Neuronal stem cell (in vitro differentiated cells): ENCODE measurements around the gene PLXNA4.
A peak's percentile ranks its signal among the peaks of the same experiment; 100 is the strongest.

Experiments
- DNase-seq: peaks from one replicate; pipeline ENCODE4 v3.0.0-alpha.2; 2013; ENCODE audit warnings: low spot score
- H2AFZ ChIP-seq: one replicate; pipeline ENCODE4 v1.6.1; 2013; ENCODE audit warnings: mild to moderate bottlenecking, low read length, inconsistent platforms
- H2AK5ac ChIP-seq: 2 replicates; pipeline ENCODE4 v1.6.1; 2013; ENCODE audit warnings: low read depth, mild to moderate bottlenecking, inconsistent platforms, low read length, moderate library complexity, mixed read lengths
- H2BK120ac ChIP-seq: 2 replicates; pipeline ENCODE4 v1.6.1; 2013; ENCODE audit warnings: low read depth, mild to moderate bottlenecking, inconsistent platforms, low read length, moderate library complexity, mixed read lengths
- H2BK12ac ChIP-seq: one replicate; pipeline ENCODE4 v1.6.1; 2013; ENCODE audit warnings: low read length, inconsistent platforms
- H2BK15ac ChIP-seq: 2 replicates; pipeline ENCODE4 v1.6.1; 2013; ENCODE audit warnings: mild to moderate bottlenecking, low read length, inconsistent platforms, mixed read lengths
- H2BK5ac ChIP-seq: one replicate; pipeline ENCODE4 v1.6.1; 2013; ENCODE audit warnings: inconsistent platforms, mild to moderate bottlenecking, low read length, moderate library complexity
- H3K14ac ChIP-seq: one replicate; pipeline ENCODE4 v1.6.1; 2013; ENCODE audit warnings: low read length, inconsistent platforms
- H3K18ac ChIP-seq: 2 replicates; pipeline ENCODE4 v1.6.1; 2013; ENCODE audit warnings: low read length, inconsistent platforms
- H3K23ac ChIP-seq: 2 replicates; pipeline ENCODE4 v1.6.1; 2013; ENCODE audit warnings: low read depth, mild to moderate bottlenecking, mixed read lengths, low read length, inconsistent platforms; ENCODE audit not compliant: poor library complexity
- H3K27ac ChIP-seq: replicated peaks from 3 replicates; pipeline ENCODE4 v1.5.1; 2013; ENCODE audit warnings: low read length, inconsistent platforms
- H3K27me3 ChIP-seq, 3 experiments: 2 replicates each; pipeline ENCODE4 v1.6.1; 2013; ENCODE audit warnings: low read length in 3 of 3, mild to moderate bottlenecking in 2 of 3, inconsistent platforms in 1 of 3, low read depth in 1 of 3, mixed read lengths in 1 of 3, moderate library complexity in 1 of 3; ENCODE audit not compliant: control insufficient read depth in 3 of 3, insufficient read depth in 3 of 3
- H3K36me3 ChIP-seq, 2 donors: replicated peaks in 1 of 2; 2 replicates each; pipeline ENCODE4 v1.6.1; 2013; ENCODE audit warnings: low read length in 2 of 2; ENCODE audit not compliant: control insufficient read depth in 2 of 2, insufficient read depth in 2 of 2
- H3K4ac ChIP-seq: 2 replicates; pipeline ENCODE4 v1.6.1; 2013; ENCODE audit warnings: inconsistent platforms, mild to moderate bottlenecking, low read length, moderate library complexity
- H3K4me1 ChIP-seq, 2 donors: 1 replicate in 1 of 2; 2 replicates in 1 of 2; pipeline ENCODE4 v1.6.1; 2013; ENCODE audit warnings: low read length in 2 of 2, low read depth in 1 of 2; ENCODE audit not compliant: control insufficient read depth in 2 of 2, insufficient read depth in 1 of 2
- H3K4me2 ChIP-seq: one replicate; pipeline ENCODE4 v1.6.1; 2013; ENCODE audit warnings: mild to moderate bottlenecking, low read length, inconsistent platforms; ENCODE audit not compliant: insufficient read depth, poor library complexity, severe bottlenecking
- H3K4me3 ChIP-seq, 2 donors: 2 replicates each; pipeline ENCODE4 v1.5.1; 2013; ENCODE audit warnings: low read length in 2 of 2, mild to moderate bottlenecking in 2 of 2, inconsistent platforms in 1 of 2, moderate library complexity in 1 of 2
- H3K79me1 ChIP-seq: one replicate; pipeline ENCODE4 v1.6.1; 2013; ENCODE audit warnings: low read depth, mild to moderate bottlenecking, inconsistent platforms, low read length, moderate library complexity
- H3K9ac ChIP-seq: one replicate; pipeline ENCODE4 v1.6.1; 2013; ENCODE audit warnings: mild to moderate bottlenecking, low read depth, low read length, inconsistent platforms; ENCODE audit not compliant: poor library complexity
- H3K9me3 ChIP-seq, 2 donors: replicated peaks in 1 of 2; 2 replicates each; pipeline versions ENCODE3 to v1.6.1; 2013; ENCODE audit warnings: low read length in 2 of 2, mild to moderate bottlenecking in 2 of 2, inconsistent platforms in 1 of 2, low read depth in 1 of 2, mixed read lengths in 1 of 2, moderate library complexity in 1 of 2; ENCODE audit not compliant: control insufficient read depth in 2 of 2, insufficient read depth in 1 of 2
- H4K8ac ChIP-seq: one replicate; pipeline ENCODE4 v1.6.1; 2013; ENCODE audit warnings: low read depth, mild to moderate bottlenecking, inconsistent platforms, low read length, moderate library complexity
- H4K91ac ChIP-seq: one replicate; pipeline ENCODE4 v1.6.1; 2013; ENCODE audit warnings: low read length, low read depth, mild to moderate bottlenecking, inconsistent platforms; ENCODE audit not compliant: poor library complexity
- WGBS, 2 donors: extraction: QIAGEN DNeasy Blood & Tissue Kit; methylation state at CpG; one replicate each; pipeline ENCODE4 v1.1.7; 2013; ENCODE audit warnings: missing lambda C conversion rate in 2 of 2, mixed read lengths in 1 of 2; ENCODE audit not compliant: insufficient read length in 2 of 2, insufficient replicate concordance in 1 of 2; ENCODE audit errors: extremely low coverage in 2 of 2; 5-methylcytosine and 5-hydroxymethylcytosine counted together

The PLXNA4 gene

GRCh38 chr7:132367004-132367403 lies 209.3 kb downstream of the PLXNA4 start:
- Histone ChIP-seq H4K8ac (no peak overlapping the region), H3K79me1 (no peaks in the 10 kb centered on the region), H2BK15ac (no peak overlapping the region), H3K36me3 (no peaks in the 10 kb centered on the region), H3K14ac (no peak overlapping the region), H2BK12ac (no peak overlapping the region), H4K91ac (no peak overlapping the region), H3K27ac (no peak overlapping the region), H2BK5ac (no peak overlapping the region), H3K18ac (no peak overlapping the region), H3K9me3 (peaks cover 0 to 2% of the 10 kb centered on the region in 2 donors), H3K4me1 (no peaks in the 10 kb centered on the region), H2BK120ac (no peak overlapping the region), H3K9ac (no peak overlapping the region), H2AK5ac (no peak overlapping the region), H3K23ac (no peak overlapping the region), H3K27me3 (no peaks in the 10 kb centered on the region), H3K4me3 (no peak overlapping the region), H2AFZ (no peak overlapping the region), H3K4ac (no peak overlapping the region), H3K4me2 (no peak overlapping the region)
- no peak for DNase-seq
- WGBS, 2 donors = no CpG with 5 or more reads among the region's 1 CpG

- H3K9me3 ChIP-seq = peaks cover 0 to 2% of the 10 kb centered on the region in 2 donors
- H3K79me1 ChIP-seq = no peaks in the 10 kb centered on the region
- H3K36me3 ChIP-seq = no peaks in the 10 kb centered on the region
- no peak overlapping the region for H3K14ac ChIP-seq
- no peak overlapping the region for H2AK5ac ChIP-seq
- no peak overlapping the region for H2BK5ac ChIP-seq
- no peak overlapping the region for H3K18ac ChIP-seq
- no peaks in the 10 kb centered on the region for H3K27me3 ChIP-seq
- no peak overlapping the region for H2BK12ac ChIP-seq
- no CpG with 5 or more reads among the region's 5 CpGs for WGBS, 2 donors
- no peak overlapping the region for H2BK15ac ChIP-seq
- DNase-seq = no peak
- no peak overlapping the region for H3K4me3 ChIP-seq
- H2BK120ac ChIP-seq = no peak overlapping the region
- H3K4me2 ChIP-seq = no peak overlapping the region
- no peak overlapping the region for H3K23ac ChIP-seq
- no peak overlapping the region for H3K9ac ChIP-seq
- H2AFZ ChIP-seq = no peak overlapping the region
- no peak overlapping the region for H4K91ac ChIP-seq
- H3K4me1 ChIP-seq = no peaks in the 10 kb centered on the region
- no peak overlapping the region for H4K8ac ChIP-seq
- H3K27ac ChIP-seq = no peak overlapping the region
- no peak overlapping the region for H3K4ac ChIP-seq
Observed at GRCh38 chr7:132364226-132364625, 212.0 kb downstream of the PLXNA4 start.

- Histone ChIP-seq H3K36me3 (no peaks in the 10 kb centered on the region), H2BK12ac (no peak overlapping the region), H2BK120ac (no peak overlapping the region), H2AFZ (no peak overlapping the region), H4K91ac (no peak overlapping the region), H3K79me1 (no peaks in the 10 kb centered on the region), H3K14ac (no peak overlapping the region), H3K18ac (no peak overlapping the region), H3K23ac (no peak overlapping the region), H3K4me1 (no peaks in the 10 kb centered on the region), H4K8ac (no peak overlapping the region), H3K27me3 (no peaks in the 10 kb centered on the region), H2BK5ac (no peak overlapping the region), H3K9ac (no peak overlapping the region), H3K9me3 (no peaks in the 10 kb centered on the region), H3K4me3 (no peak overlapping the region), H3K4ac (no peak overlapping the region), H2AK5ac (no peak overlapping the region), H2BK15ac (no peak overlapping the region), H3K4me2 (no peak overlapping the region), H3K27ac (no peak overlapping the region)
- DNase-seq = no peak
- WGBS, 2 donors = no CpG with 5 or more reads among the region's 2 CpGs
Observed at GRCh38 chr7:132362059-132362458, 214.2 kb downstream of the PLXNA4 start.

- Histone ChIP-seq H2BK5ac (no peak overlapping the region), H3K23ac (peak overlapping the region; percentile 46), H3K18ac (peak overlapping the region; percentile 32), H2BK120ac (no peak overlapping the region), H3K9ac (no peak overlapping the region), H3K27me3 (no peaks in the 10 kb centered on the region), H3K4ac (no peak overlapping the region), H3K4me1 (no peaks in the 10 kb centered on the region), H2AFZ (no peak overlapping the region), H2BK12ac (no peak overlapping the region), H3K79me1 (no peaks in the 10 kb centered on the region), H3K36me3 (no peaks in the 10 kb centered on the region), H3K4me3 (no peak overlapping the region), H3K14ac (no peak overlapping the region), H2BK15ac (no peak overlapping the region), H4K91ac (no peak overlapping the region), H3K4me2 (no peak overlapping the region), H3K27ac (no peak overlapping the region), H3K9me3 (no peaks in the 10 kb centered on the region), H2AK5ac (no peak overlapping the region), H4K8ac (no peak overlapping the region)
- DNase-seq = no peak
- WGBS, 2 donors = no CpG with 5 or more reads among the region's 5 CpGs
Observed at GRCh38 chr7:132361146-132361545, 215.1 kb downstream of the PLXNA4 start.
